Measurements from ENCODE around the gene LRRC71. TPM values are rescaled to one million over a fixed set of nuclear protein-coding genes. Genes with fewer than 3 reads are reported as not detected.

LRRC71 gene
- total RNA-seq, 2 donors from 2014 or later = not detected

DNA sequence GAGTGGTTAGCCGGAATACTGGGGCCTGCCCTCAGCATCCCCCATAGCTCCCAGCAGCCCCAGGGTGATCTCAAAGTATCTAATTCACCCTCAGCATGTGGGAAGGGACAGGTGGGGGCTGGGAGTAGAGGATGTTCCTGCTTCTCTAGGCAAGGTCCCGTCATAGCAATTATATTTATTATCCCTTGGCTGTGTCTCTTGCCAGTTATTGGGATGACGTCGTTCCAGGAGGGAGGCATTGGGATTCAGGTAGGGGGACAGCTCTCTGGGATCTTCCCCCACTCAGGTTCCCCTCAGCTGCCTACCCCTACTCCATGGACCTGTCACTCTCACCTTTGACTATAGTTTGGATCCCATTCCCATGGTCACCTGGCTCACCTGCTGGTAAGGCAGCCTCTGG lies 38.8 kb upstream of the LRRC71 start:
- Histone ChIP-seq H3K9me3 (no peaks in the 10 kb centered on the region), H3K27me3 (replicated peaks; ENCODE audit: insufficient read depth) (no peaks in the 10 kb centered on the region), H3K36me3 (no peaks in the 10 kb centered on the region), H3K27ac (no peak overlapping the region), H3K4me1 (ENCODE audit: control insufficient read depth in 1 of 2, low read depth in 2 of 2) (no peaks in the 10 kb centered on the region), H3K4me3 (no peak overlapping the region)
- no peak for ATAC-seq (ENCODE audit: insufficient number of reproducible peaks, low FRiP score, low read depth)
- TF ChIP-seq, protein P1, sequence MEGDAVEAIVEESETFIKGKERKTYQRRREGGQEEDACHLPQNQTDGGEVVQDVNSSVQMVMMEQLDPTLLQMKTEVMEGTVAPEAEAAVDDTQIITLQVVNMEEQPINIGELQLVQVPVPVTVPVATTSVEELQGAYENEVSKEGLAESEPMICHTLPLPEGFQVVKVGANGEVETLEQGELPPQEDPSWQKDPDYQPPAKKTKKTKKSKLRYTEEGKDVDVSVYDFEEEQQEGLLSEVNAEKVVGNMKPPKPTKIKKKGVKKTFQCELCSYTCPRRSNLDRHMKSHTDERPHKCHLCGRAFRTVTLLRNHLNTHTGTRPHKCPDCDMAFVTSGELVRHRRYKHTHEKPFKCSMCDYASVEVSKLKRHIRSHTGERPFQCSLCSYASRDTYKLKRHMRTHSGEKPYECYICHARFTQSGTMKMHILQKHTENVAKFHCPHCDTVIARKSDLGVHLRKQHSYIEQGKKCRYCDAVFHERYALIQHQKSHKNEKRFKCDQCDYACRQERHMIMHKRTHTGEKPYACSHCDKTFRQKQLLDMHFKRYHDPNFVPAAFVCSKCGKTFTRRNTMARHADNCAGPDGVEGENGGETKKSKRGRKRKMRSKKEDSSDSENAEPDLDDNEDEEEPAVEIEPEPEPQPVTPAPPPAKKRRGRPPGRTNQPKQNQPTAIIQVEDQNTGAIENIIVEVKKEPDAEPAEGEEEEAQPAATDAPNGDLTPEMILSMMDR (IDR thresholded peaks at IDR 0.05) = no peak
- DNase-seq (ENCODE audit: low spot score) = no peak

DNA sequence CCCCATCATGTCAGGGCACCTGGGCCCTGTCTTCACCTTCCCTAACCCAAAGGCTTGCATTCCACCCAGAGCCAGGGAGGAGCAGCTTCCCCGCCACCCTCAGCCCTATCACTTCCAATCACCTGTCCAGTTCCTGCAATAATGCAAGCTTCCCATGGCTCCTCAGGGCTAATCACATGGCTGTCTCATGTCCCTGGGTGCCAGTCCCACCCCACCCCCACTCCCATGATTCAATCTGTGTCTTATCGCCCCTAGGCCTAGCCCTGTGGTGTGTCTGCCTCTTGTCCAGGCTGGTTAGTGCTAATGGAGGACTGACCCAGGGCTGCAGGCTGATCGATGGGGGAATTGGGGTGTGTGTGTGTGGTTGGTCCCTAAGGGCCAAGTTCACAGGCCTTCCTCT lies 37.9 kb upstream of the LRRC71 start:
- Histone ChIP-seq H3K27ac (no peak overlapping the region), H3K27me3 (replicated peaks; ENCODE audit: insufficient read depth) (no peaks in the 10 kb centered on the region), H3K4me1 (ENCODE audit: control insufficient read depth in 1 of 2, low read depth in 2 of 2) (no peaks in the 10 kb centered on the region), H3K4me3 (no peak overlapping the region), H3K36me3 (no peaks in the 10 kb centered on the region), H3K9me3 (no peaks in the 10 kb centered on the region)
- no peak for ATAC-seq (ENCODE audit: insufficient number of reproducible peaks, low FRiP score, low read depth)
- no peak for DNase-seq (ENCODE audit: low spot score)
- TF ChIP-seq, protein P1 (IDR thresholded peaks at IDR 0.05) = no peak

DNA sequence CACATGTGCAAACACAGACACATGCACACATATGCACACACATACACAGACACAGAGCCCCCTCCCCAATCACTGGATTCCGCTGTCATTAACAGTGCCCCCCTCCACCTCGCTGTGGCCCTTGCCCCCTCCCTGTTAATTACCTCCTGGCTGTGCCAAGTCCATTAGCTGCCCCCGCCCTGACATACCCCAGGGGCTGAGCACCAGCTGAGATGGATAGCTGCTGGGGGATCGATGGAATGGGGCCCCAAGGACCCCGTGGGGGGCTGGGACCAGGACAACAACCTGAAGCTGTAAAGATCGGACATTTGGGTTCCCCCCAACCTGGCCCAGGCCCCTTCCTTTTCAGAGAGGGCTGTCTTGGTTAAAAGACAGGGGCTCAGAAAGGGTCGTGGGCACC lies 36.5 kb upstream of the LRRC71 start:
- no peak overlapping the region for H3K27ac ChIP-seq
- H3K36me3 ChIP-seq = no peaks in the 10 kb centered on the region
- no peaks in the 10 kb centered on the region for H3K27me3 ChIP-seq (replicated peaks; ENCODE audit: insufficient read depth)
- ATAC-seq (ENCODE audit: insufficient number of reproducible peaks, low FRiP score, low read depth) (no peak), DNase-seq (ENCODE audit: low spot score) (no peak)
- no peaks in the 10 kb centered on the region for H3K4me1 ChIP-seq (ENCODE audit: control insufficient read depth in 1 of 2, low read depth in 2 of 2)
- TF ChIP-seq, protein P1 (IDR thresholded peaks at IDR 0.05) = no peak
- no peak overlapping the region for H3K4me3 ChIP-seq
- no peaks in the 10 kb centered on the region for H3K9me3 ChIP-seq

- Histone ChIP-seq H3K36me3 (no peaks in the 10 kb centered on the region), H3K9me3 (no peaks in the 10 kb centered on the region), H3K27me3 (replicated peaks; ENCODE audit: insufficient read depth) (no peaks in the 10 kb centered on the region), H3K27ac (no peak overlapping the region), H3K4me3 (no peak overlapping the region), H3K4me1 (ENCODE audit: control insufficient read depth in 1 of 2, low read depth in 2 of 2) (no peaks in the 10 kb centered on the region)
- DNase-seq (ENCODE audit: low spot score) = no peak
- TF ChIP-seq, protein P1 (IDR thresholded peaks at IDR 0.05) = no peak
- ATAC-seq (ENCODE audit: insufficient number of reproducible peaks, low FRiP score, low read depth) = no peak
These were observed 35.8 kb upstream of the LRRC71 start for GRCh38 chr1:156884560-156885184.

- no peak for DNase-seq (ENCODE audit: low spot score)
- Histone ChIP-seq H3K4me1 (ENCODE audit: control insufficient read depth in 1 of 2, low read depth in 2 of 2) (no peaks in the 10 kb centered on the region), H3K4me3 (no peak overlapping the region), H3K27ac (no peak overlapping the region), H3K9me3 (no peaks in the 10 kb centered on the region), H3K27me3 (replicated peaks; ENCODE audit: insufficient read depth) (no peaks in the 10 kb centered on the region), H3K36me3 (no peaks in the 10 kb centered on the region)
- no peak for ATAC-seq (ENCODE audit: insufficient number of reproducible peaks, low FRiP score, low read depth)
- TF ChIP-seq, protein P1 (IDR thresholded peaks at IDR 0.05) = no peak
These were observed 35.1 kb upstream of the LRRC71 start for GRCh38 chr1:156885314-156885713.

All from thoracic aorta (tissue), 2 donors.